ENCODE data around the gene INPP5B.

DNA sequence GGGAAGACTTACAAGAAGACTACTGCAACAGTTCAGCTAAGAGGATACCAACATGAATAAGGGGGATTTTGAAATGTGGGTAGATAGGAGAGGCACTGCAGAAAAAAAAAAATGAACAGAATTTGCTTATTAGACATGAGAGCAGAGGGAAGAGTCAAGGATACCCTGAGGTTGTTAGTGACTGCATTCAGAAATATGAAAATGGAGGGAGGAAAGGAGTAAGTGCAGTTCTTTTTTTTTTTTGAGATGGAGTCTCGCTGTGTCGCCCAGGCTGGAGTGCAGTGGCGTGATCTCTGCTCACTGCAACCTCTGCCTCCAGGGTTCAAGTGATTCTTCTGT, 23.3 kb downstream of the INPP5B start:
- TF ChIP-seq, protein P1, sequence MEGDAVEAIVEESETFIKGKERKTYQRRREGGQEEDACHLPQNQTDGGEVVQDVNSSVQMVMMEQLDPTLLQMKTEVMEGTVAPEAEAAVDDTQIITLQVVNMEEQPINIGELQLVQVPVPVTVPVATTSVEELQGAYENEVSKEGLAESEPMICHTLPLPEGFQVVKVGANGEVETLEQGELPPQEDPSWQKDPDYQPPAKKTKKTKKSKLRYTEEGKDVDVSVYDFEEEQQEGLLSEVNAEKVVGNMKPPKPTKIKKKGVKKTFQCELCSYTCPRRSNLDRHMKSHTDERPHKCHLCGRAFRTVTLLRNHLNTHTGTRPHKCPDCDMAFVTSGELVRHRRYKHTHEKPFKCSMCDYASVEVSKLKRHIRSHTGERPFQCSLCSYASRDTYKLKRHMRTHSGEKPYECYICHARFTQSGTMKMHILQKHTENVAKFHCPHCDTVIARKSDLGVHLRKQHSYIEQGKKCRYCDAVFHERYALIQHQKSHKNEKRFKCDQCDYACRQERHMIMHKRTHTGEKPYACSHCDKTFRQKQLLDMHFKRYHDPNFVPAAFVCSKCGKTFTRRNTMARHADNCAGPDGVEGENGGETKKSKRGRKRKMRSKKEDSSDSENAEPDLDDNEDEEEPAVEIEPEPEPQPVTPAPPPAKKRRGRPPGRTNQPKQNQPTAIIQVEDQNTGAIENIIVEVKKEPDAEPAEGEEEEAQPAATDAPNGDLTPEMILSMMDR (conservative IDR thresholded peaks at IDR 0.05 in 1 of 2, IDR thresholded peaks at IDR 0.05 in 1 of 2; ENCODE audit: extremely low read depth in 1 of 2, insufficient read depth in 1 of 2, low read depth in 1 of 2, low read length in 2 of 2): no peak
- no peak for TF ChIP-seq EZH2 (IDR thresholded peaks at IDR 0.05; ENCODE audit: borderline replicate concordance, low read length)
